GM23248 (cell line): ENCODE results near the gene CPNE2.

Source experiments
- EZH2 ChIP-seq: fragments of 200-600 bp; sonication (generic); IDR thresholded peaks from 2 replicates; pipeline ENCODE4 v1.6.1; 2018; ENCODE audit warnings: antibody characterized with exemption, mild to moderate bottlenecking; ENCODE audit not compliant: insufficient read depth, poor library complexity, severe bottlenecking
- EZH2phosphoT487 ChIP-seq: fragments of 200-600 bp; sonication (generic); IDR thresholded peaks from 2 replicates; pipeline ENCODE4 v1.6.1; 2018; ENCODE audit warnings: antibody characterized with exemption, moderate library complexity, mild to moderate bottlenecking, low read depth; ENCODE audit not compliant: insufficient read depth

DNA sequence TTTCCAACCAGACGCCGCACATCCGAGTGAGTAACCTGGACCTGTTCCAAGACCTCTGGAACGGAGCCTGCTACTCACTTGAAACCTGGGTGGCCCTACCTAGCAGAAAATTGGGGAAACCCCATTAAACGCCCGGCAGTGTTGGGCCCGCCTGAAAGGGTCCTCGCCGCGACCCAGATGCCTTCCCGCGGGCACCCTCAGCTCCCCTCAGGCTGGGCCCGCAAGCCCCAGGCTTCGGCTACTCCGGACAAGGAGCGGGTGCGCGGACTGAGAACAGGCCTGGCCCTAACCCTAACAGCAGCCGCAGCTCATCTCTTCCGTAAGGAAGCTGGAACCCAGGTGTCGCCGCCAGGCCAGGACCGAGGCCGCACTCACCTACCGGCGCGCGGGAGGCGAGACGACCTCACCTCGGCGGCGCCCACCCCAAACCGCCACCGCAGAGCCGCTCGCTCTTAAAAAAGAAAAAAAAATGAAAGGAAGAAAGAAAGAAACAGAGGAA lies 93.1 kb downstream of the CPNE2 start:
- TF ChIP-seq EZH2 (no peak), EZH2phosphoT487 (no peak)
